GM21423 (cell line): ENCODE measurements around the gene ZNF804A.

Source experiments
- ATAC-seq: cut with Tn5 transposase; IDR thresholded peaks from one replicate; pipeline ENCODE4 v1.9.1; 2021; ENCODE audit warnings: mild to moderate bottlenecking, moderate library complexity; ENCODE audit not compliant: unreplicated experiment

The ZNF804A gene

DNA sequence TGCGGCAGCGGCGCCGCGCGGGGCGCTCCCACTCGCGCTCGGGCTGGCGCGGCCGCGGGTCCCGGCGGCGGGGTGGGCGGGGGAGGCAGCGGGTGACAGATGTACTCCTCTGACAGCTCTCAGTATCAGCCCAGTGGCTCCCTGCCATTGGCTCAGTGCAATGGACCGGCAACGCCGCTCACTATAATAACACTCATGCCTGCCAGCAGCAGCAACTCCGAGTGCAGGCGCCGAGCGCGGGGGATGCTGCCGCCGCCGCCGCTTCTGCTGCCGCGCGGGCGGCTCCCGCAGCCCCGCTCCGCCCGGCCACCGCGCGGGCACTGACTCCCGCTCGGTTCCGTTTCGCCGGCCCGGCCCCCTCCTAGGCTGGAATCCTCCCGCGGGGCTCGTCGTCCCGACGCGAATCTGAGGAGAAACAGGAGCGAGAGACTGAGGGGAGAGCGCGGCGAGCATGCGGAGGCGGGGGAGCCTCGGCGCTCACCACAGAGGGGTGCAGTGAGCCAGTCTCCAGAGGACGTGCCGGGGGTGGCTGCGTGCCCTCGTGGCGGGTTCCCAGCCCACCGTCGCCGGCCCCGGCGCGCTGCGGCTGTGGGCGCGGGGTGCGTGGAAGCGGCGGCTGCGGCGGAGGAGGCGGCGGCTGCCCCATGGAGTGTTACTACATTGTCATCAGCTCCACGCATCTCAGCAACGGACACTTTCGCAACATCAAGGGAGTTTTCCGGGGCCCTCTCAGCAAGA lies at the start of gene ZNF804A:
TSS of gene ZNF804A (plus strand) at position 214 of the 738 bp plus-strand sequence. CDS start at position 645, 431 bp downstream.
- peak; percentile 83 for ATAC-seq

GRCh38 chr2:184549153-184549552 lies 49.2 kb upstream of the ZNF804A start:
- no peak for ATAC-seq

GRCh38 chr2:184551626-184552025 lies 46.7 kb upstream of the ZNF804A start:
- no peak for ATAC-seq

- ATAC-seq: no peak
Observed at GRCh38 chr2:184554736-184555135, 43.6 kb upstream of the ZNF804A start.

GRCh38 chr2:184555352-184555751 lies 43.0 kb upstream of the ZNF804A start:
- no peak for ATAC-seq

- ATAC-seq: no peak
Observed at GRCh38 chr2:184556639-184557038, 41.7 kb upstream of the ZNF804A start.

GRCh38 chr2:184558713-184559464 lies 39.4 kb upstream of the ZNF804A start:
- ATAC-seq: no peak

DNA sequence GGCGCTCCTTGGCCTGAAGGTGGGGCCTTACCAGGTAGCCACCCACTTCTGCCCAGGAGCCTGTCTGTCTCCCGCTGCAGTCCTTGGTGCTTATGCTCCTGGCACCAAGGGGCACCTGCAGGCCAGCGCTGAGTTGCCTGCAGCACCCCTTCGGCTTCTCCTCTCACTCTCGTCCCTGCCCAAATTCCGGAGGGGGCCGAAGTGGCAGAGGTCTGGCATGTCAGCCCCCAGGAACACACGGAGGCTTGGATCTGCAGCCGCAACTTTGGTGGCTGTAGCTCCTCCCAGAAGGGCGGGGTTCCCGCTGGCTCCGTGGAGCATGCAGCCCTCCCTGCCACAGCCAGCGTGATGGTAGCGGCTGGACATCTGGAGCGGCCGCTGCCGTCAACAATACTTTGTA lies 37.7 kb upstream of the ZNF804A start:
- ATAC-seq: no peak

GRCh38 chr2:184562532-184562931 lies 35.8 kb upstream of the ZNF804A start:
- no peak for ATAC-seq

- ATAC-seq: no peak
Observed at GRCh38 chr2:184564092-184564491, 34.2 kb upstream of the ZNF804A start.

DNA sequence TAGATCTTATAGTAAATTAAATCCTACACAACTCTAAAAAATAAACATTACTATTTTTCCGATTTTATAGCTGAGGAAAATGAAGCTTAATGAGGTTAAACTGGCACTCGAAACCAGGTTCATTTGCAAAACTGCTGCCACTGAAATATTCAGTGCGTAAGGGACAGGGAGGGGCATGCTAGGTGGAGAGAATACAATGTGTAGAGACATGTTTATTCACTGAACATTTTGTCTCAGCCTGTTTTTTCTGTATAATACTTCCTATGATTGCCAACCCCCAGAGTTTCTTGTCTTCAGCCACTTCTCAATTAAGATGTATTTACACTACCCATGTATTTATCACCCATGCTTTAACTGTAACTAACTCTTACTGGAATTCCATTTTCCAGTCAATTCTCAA lies 31.6 kb upstream of the ZNF804A start:
- ATAC-seq: no peak

DNA sequence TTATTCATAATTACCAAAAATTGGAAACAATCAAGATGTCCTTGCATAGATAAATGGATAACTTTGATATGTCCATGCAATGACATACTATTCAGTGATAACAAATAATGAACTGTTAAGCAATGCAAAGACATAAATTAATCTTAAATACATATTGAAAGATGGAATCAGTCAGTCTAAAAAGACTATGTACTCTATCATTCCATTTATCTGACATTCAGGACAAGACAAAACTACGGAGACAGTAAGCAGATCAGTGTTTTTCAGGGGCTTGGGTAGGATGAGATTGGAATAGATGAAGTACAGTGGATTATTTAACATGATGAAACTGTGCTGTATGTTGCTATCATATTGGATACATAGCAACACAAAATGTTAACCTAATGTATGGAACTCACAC lies 21.3 kb upstream of the ZNF804A start:
- ATAC-seq: no peak

DNA sequence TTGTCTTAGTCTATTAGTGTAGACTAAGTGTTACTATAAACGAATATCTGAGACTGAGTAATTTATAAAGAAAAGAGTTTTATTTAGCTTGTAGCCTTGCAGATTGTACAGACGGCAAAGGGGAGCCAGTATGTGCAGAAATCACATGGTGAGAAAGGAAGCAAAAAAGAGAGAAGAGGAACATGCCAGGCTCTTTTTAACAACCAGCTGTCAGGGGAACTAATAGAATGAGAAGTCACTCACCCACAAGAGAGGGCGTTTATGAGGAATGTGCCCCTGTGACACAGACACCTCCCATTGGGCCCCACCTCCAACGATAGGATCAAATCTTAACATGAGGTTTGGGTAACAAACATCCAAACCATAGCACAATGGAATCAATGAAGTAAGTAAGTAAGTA lies 20.6 kb upstream of the ZNF804A start:
- ATAC-seq: no peak

DNA sequence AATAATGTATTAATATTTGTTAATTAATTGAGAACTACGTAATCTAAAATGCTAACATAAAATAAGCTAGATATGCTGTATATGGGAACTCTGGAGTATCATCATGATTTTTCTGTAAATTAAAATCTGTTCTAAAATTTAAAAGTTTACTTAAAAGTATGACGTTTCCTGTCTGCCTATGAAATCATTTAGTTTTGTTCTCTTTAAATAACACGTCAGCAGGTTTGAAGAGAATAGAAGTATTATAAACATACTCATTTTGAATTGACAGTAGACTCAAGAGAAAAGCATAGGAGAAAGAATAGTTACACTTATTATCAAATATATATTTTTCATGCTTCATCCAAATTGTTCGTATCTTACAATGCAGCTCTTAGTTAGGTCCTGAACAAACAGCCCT lies 19.1 kb upstream of the ZNF804A start:
- ATAC-seq: no peak

GRCh38 chr2:184581391-184581790 lies 16.9 kb upstream of the ZNF804A start:
- no peak for ATAC-seq

DNA sequence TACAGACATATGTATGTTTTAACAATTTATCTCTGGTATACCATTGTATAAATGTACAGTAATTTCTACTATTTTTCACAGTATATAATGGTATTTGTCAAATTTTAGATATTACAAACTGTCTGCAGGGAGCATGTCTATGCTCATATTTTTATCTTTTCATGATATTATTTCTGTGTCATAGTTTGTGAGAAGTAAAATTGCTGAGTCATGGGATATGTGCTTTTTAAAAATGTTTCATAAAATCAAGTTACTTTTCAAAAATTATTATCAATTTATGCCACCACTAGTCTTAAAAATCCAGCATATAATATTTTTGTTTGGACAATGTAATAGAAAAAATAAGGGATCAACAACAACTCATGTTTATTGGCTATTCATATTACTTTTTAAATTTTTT lies 9.1 kb upstream of the ZNF804A start:
- no peak for ATAC-seq

- ATAC-seq: peak; percentile 30
Observed at GRCh38 chr2:184596819-184597411, 1.4 kb upstream of the ZNF804A start.

DNA sequence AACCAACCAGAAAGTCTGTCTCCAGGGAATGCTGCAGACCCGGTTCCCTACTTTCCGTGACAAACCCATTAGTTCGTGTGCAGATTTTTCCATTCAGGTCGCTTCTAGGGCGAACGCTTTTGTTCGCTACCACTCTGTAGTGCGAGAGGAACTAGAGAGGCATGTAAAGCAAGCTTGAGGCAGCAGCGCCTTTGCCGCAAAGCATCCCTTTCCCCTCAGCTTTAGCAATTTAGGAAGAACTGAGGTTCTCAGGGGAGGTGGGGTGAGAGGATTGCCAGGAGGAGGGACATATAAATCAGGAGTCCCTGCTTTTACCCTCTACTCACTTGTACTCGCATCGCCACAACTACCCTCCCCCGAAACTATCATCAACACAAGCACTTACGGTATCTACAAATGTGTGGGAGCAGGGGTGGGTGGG lies 748 bp upstream of the ZNF804A start:
- no peak for ATAC-seq

DNA sequence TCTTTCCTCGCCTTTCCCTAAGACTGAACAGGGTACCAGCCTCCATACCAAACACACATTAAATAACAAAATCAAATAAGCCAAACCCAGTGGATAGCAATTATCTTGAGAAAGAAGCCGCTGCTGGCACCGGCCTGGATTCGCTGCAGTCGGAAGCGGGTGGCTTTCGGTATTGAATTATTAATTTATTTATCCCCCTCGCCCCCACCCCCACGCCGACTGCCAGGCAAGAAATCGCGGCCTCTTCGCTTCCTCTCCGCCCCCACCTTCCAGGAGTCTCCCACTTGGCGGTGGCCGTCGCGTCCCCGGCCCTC lies 370 bp upstream of the ZNF804A start:
- ATAC-seq: no peak

DNA sequence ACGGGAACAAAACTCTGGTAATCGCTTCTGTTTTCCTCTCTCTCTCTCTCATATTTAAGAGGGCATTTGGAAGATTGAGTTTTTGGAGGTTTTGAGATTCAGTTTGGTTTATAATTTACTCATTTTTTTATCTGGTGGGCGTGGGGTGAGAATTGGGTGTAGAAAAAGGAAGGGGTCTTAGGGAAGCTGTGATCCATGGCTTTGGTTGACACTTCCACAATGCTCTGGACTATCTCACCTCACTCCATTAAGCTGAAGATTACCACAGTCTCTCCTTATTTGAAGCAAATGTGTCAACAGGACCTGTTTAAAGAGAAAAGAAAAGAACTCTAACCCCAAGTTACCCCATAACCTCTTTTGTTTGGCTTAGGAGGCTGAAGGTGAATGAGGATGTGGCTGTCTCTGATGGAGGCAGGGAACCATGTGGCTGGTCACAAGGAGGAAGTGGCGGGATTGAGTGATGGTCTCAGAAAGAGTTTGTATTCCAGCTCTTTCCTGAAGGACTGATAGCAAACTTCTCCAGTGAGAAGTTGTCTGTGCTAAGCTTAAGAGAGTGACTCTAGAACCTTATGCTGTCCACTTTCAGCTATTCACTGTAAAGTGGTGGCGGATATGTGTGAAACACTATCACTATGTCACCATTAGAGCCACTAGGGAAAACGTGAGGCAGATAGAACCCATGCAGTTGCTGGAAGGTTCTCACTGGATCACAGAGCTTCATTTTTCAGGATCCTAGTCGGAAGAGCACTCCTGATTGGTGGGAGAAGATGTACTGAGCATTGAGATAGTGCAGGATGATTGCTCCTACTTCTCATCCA lies 934 bp downstream of the ZNF804A start:
- ATAC-seq: no peak

DNA sequence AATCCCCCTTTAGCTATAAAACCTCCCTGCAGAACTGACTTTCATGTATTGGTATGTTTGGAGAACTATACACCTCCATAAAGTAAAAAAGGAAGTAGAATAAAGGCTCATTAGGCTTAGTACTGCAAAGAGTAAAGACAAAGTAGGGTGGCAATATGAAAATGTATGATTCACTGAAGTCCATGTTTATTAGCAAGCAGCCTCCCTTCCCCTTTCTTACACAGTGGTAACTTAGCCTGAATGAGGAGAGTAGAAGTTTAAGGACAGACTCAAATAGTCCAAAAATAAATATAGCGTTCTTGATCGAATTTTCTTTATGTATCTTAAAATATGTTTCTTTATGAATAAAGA lies 1.5 kb downstream of the ZNF804A start:
- ATAC-seq: no peak
